Liver (tissue), 3 donors: ENCODE results near the gene ASF1B.
A peak's percentile ranks its signal among the peaks of the same experiment; 100 is the strongest.

ENCODE experiments used
- EGR1 ChIP-seq, 2 donors: IDR thresholded peaks; 2 replicates each; pipeline ENCODE4 v1.6.1; 2016 to 2018; ENCODE audit warnings: antibody characterized with exemption in 2 of 2, low read depth in 2 of 2
- GABPA ChIP-seq, 2 donors: IDR thresholded peaks in 1 of 2; conservative IDR thresholded peaks in 1 of 2; 2 replicates each; pipeline ENCODE4 v1.6.1; 2016; ENCODE audit warnings: antibody characterized with exemption in 2 of 2, mild to moderate bottlenecking in 1 of 2, moderate library complexity in 1 of 2
- JUND ChIP-seq, 2 donors: IDR thresholded peaks; 2 replicates each; pipeline ENCODE4 v1.6.1; 2016; ENCODE audit warnings: antibody characterized with exemption in 2 of 2
- NR2F2 ChIP-seq: IDR thresholded peaks from 2 replicates; pipeline ENCODE4 v1.6.1; 2016; ENCODE audit warnings: antibody characterized with exemption
- RAD21 ChIP-seq, 2 donors: IDR thresholded peaks; 2 replicates each; pipeline ENCODE4 v1.6.1; 2016; ENCODE audit warnings: antibody characterized with exemption in 2 of 2, mild to moderate bottlenecking in 2 of 2
- REST ChIP-seq: IDR thresholded peaks from 2 replicates; pipeline ENCODE4 v1.6.1; 2016; ENCODE audit warnings: antibody characterized with exemption, mild to moderate bottlenecking
- SP1 ChIP-seq: IDR thresholded peaks from 2 replicates; pipeline ENCODE4 v1.6.1; 2018; ENCODE audit warnings: antibody characterized with exemption, mild to moderate bottlenecking
- TAF1 ChIP-seq: conservative IDR thresholded peaks from 2 replicates; pipeline ENCODE4 v1.6.1; 2016; ENCODE audit warnings: antibody characterized with exemption, mild to moderate bottlenecking
- YY1 ChIP-seq: IDR thresholded peaks from 2 replicates; pipeline ENCODE4 v1.6.1; 2016; ENCODE audit warnings: antibody characterized with exemption, mild to moderate bottlenecking
- TF ChIP-seq, protein P1 (sequence below): IDR thresholded peaks from 2 replicates; pipeline ENCODE4 v1.6.1; 2016; ENCODE audit warnings: antibody characterized with exemption
- TF ChIP-seq, protein P2 (sequence below): fragments of 150-350 bp; IDR thresholded peaks from 2 replicates; pipeline ENCODE4 v1.5.1; 2017; ENCODE audit warnings: improper control_type of control experiment, low read depth, low read length; ENCODE audit not compliant: missing input control
- TF ChIP-seq, protein P3 (sequence below): IDR thresholded peaks from 2 replicates; pipeline ENCODE4 v1.6.1; 2016; ENCODE audit warnings: antibody characterized with exemption
- donor health status: healthy.
- donor health status: healthy.

DNA sequence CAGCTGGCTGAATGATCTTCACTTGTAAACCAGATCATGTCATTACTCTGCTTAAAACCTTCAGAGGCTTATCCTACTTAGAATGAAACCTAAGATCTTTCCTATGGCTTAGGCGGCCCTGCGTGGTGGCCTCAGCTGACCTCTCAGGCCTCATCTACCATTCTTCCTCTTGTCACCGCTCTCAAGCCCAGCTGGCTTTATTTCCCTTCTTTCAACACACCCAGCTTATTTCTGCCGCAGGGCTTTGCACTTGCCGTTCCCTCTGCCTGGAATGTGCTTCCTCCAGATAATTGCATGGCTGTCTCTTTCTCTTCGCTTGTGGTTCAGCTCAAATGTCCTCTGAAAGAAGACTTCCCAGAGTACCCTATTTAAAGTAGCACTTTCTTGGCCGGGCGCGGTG lies 3.6 kb upstream of the ASF1B start:
- TF ChIP-seq, protein P1, sequence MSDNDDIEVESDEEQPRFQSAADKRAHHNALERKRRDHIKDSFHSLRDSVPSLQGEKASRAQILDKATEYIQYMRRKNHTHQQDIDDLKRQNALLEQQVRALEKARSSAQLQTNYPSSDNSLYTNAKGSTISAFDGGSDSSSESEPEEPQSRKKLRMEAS, result peak; percentile 13
- TF ChIP-seq GABPA (IDR thresholded peaks at IDR 0.05 in 1 of 2, conservative IDR thresholded peaks at IDR 0.05 in 1 of 2) (no peak), JUND (IDR thresholded peaks at IDR 0.05) (no peak), RAD21 (IDR thresholded peaks at IDR 0.05) (no peak), TAF1 (no peak), REST (no peak), NR2F2 (peak; percentile 27), YY1 (peak; percentile 31), EGR1 (IDR thresholded peaks at IDR 0.05; ENCODE audit: low read depth in 2 of 2) (no peak), SP1 (peak; percentile 21)
- TF ChIP-seq, protein P2, sequence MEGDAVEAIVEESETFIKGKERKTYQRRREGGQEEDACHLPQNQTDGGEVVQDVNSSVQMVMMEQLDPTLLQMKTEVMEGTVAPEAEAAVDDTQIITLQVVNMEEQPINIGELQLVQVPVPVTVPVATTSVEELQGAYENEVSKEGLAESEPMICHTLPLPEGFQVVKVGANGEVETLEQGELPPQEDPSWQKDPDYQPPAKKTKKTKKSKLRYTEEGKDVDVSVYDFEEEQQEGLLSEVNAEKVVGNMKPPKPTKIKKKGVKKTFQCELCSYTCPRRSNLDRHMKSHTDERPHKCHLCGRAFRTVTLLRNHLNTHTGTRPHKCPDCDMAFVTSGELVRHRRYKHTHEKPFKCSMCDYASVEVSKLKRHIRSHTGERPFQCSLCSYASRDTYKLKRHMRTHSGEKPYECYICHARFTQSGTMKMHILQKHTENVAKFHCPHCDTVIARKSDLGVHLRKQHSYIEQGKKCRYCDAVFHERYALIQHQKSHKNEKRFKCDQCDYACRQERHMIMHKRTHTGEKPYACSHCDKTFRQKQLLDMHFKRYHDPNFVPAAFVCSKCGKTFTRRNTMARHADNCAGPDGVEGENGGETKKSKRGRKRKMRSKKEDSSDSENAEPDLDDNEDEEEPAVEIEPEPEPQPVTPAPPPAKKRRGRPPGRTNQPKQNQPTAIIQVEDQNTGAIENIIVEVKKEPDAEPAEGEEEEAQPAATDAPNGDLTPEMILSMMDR, result no peak
- TF ChIP-seq, protein P3, sequence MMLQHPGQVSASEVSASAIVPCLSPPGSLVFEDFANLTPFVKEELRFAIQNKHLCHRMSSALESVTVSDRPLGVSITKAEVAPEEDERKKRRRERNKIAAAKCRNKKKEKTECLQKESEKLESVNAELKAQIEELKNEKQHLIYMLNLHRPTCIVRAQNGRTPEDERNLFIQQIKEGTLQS, result no peak
